ENCODE measurements around the gene TSHZ2.

DNA sequence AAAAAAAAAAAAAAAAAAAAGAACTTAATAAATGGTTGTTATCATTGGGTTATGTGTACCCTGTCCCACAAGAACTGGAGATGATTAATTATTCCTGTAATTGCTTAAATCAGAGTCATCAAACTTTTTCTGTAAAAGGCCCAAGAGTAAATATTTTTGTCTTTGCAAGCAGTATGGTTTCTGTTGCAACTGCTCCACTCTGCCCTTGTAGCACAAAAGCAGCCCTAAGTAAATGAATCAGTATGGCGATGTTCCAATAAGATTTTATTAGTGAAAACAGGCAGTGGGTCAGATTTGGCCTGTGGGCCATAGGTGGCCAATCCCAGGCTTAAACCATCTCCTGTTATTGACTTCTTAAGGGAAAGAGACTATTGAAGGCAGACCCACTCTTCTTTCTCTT, 252.7 kb downstream of the TSHZ2 start:
- TF ChIP-seq, protein P1, sequence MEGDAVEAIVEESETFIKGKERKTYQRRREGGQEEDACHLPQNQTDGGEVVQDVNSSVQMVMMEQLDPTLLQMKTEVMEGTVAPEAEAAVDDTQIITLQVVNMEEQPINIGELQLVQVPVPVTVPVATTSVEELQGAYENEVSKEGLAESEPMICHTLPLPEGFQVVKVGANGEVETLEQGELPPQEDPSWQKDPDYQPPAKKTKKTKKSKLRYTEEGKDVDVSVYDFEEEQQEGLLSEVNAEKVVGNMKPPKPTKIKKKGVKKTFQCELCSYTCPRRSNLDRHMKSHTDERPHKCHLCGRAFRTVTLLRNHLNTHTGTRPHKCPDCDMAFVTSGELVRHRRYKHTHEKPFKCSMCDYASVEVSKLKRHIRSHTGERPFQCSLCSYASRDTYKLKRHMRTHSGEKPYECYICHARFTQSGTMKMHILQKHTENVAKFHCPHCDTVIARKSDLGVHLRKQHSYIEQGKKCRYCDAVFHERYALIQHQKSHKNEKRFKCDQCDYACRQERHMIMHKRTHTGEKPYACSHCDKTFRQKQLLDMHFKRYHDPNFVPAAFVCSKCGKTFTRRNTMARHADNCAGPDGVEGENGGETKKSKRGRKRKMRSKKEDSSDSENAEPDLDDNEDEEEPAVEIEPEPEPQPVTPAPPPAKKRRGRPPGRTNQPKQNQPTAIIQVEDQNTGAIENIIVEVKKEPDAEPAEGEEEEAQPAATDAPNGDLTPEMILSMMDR (IDR thresholded peaks at IDR 0.05; ENCODE audit: poor library complexity, severe bottlenecking), result no peak
- TF ChIP-seq POLR2AphosphoS5 (IDR thresholded peaks at IDR 0.05) (no peak), EZH2 (IDR thresholded peaks at IDR 0.05; ENCODE audit: borderline replicate concordance, insufficient read depth, low read length, poor library complexity, severe bottlenecking) (no peak), EP300 (conservative IDR thresholded peaks at IDR 0.05; ENCODE audit: poor library complexity, severe bottlenecking) (no peak), SMC3 (conservative IDR thresholded peaks at IDR 0.05; ENCODE audit: poor library complexity) (no peak), TAF1 (IDR thresholded peaks at IDR 0.05; ENCODE audit: low read depth) (no peak), MXI1 (conservative IDR thresholded peaks at IDR 0.05; ENCODE audit: poor library complexity, severe bottlenecking) (no peak), RAD21 (conservative IDR thresholded peaks at IDR 0.05) (no peak)
- TF ChIP-seq, protein P2, sequence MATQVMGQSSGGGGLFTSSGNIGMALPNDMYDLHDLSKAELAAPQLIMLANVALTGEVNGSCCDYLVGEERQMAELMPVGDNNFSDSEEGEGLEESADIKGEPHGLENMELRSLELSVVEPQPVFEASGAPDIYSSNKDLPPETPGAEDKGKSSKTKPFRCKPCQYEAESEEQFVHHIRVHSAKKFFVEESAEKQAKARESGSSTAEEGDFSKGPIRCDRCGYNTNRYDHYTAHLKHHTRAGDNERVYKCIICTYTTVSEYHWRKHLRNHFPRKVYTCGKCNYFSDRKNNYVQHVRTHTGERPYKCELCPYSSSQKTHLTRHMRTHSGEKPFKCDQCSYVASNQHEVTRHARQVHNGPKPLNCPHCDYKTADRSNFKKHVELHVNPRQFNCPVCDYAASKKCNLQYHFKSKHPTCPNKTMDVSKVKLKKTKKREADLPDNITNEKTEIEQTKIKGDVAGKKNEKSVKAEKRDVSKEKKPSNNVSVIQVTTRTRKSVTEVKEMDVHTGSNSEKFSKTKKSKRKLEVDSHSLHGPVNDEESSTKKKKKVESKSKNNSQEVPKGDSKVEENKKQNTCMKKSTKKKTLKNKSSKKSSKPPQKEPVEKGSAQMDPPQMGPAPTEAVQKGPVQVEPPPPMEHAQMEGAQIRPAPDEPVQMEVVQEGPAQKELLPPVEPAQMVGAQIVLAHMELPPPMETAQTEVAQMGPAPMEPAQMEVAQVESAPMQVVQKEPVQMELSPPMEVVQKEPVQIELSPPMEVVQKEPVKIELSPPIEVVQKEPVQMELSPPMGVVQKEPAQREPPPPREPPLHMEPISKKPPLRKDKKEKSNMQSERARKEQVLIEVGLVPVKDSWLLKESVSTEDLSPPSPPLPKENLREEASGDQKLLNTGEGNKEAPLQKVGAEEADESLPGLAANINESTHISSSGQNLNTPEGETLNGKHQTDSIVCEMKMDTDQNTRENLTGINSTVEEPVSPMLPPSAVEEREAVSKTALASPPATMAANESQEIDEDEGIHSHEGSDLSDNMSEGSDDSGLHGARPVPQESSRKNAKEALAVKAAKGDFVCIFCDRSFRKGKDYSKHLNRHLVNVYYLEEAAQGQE (IDR thresholded peaks at IDR 0.05; ENCODE audit: borderline replicate concordance), result no peak
